ENCODE measurements around the gene PEAK1. TPM values are rescaled to one million over a fixed set of nuclear protein-coding genes. Genes with fewer than 3 reads are reported as not detected.

The PEAK1 gene
- total RNA-seq, 1 experiment from 2014 or later = 58.7 TPM

DNA sequence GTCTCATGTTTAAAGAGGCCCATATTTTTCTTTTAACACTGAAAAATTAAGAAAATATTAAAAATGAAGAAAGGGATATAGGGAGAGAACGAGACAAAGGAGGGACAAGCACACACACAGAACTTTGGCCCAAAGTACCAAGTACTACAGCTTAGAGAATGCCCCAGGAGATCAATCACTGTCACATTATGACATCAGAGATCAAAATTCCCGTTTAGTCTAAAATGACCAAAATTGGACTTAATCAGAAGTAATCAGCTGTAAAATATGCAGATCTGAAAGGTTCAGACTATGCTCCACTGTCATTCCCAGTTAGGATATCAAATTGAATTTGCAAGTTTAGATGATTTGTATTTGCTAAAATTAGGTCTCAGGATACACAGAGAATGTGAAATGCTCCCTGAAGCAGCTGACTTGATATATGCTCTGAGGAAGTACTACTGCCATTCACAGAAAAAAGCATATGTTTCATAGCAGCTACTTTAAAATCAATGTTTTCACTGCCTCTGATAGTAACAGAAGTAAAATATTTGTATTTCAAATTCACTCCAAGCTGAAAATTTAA lies 123.0 kb downstream of the PEAK1 start:
- POLR2A ChIA-PET = no interaction called here
- TF ChIP-seq CTCF (IDR thresholded peaks at IDR 0.05) (no peak), TCF7L2 (IDR thresholded peaks at IDR 0.05; ENCODE audit: low read depth, low read length) (no peak), POLR2AphosphoS5 (IDR thresholded peaks at IDR 0.05; ENCODE audit: low read depth, low read length) (no peak), SIN3A (IDR thresholded peaks at IDR 0.05; ENCODE audit: borderline replicate concordance, insufficient read depth, low read depth, low read length) (no peak), REST (IDR thresholded peaks at IDR 0.05; ENCODE audit: insufficient read depth in 1 of 2, low read depth in 2 of 2, low read length in 1 of 2) (no peak)
- no peaks in the 10 kb centered on the region for H3K9me3 ChIP-seq (ENCODE audit: control insufficient read depth, insufficient read depth, low read depth, low read length)
- BruUV-seq (replicated peaks) = no TSS peak
- H3K4me3 ChIP-seq (ENCODE audit: low read depth in 2 of 2, low read length in 2 of 2) = no peak overlapping the region
- DNase-seq (ENCODE audit: low read depth, low spot score) (no peak), ATAC-seq (no peak)
- no peaks in the 10 kb centered on the region for H3K4me1 ChIP-seq (ENCODE audit: control insufficient read depth, insufficient read depth, low read length)
- no peak overlapping the region for H3K27ac ChIP-seq (ENCODE audit: low read length)
- no peaks in the 10 kb centered on the region for H3K27me3 ChIP-seq (ENCODE audit: control insufficient read depth, insufficient read depth, low read length)
- in situ Hi-C loops (cut with HindIII; ENCODE audit: low pct_unique_long_range_greater_than_20kb, low sequenced_read_pairs) = no loop called here
- CTCF ChIA-PET = interaction anchor here (0.6 to 0.9 kb wide), 2 partner anchors 195 to 246 kb away, joined by 3 to 5 read pairs; no protein-coding TSS in a partner anchor
- intact Hi-C loops (cut with micrococcal nuclease; ENCODE audit: unreplicated experiment) = no loop called here
- no peaks in the 10 kb centered on the region for H3K36me3 ChIP-seq (ENCODE audit: control insufficient read depth, insufficient read depth, low read length)

DNA sequence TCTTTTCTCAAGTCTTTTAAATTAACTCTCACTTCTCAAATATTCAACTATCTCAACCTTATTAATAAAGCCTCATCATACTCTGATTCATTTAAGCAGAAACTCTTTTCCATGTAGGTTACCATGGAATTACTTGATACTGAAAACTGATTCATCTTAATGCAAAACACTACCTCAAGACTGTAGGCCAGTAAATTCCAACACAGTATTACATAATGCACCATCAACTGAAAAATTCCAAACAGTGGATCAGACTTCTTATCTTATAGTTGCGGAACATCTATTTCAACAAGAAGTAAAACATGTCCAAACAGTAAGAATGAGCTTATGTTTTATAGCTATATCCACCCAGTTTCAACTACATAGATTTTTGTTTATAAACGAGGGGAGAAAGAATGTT lies 124.5 kb downstream of the PEAK1 start:
- TF ChIP-seq TCF7L2 (IDR thresholded peaks at IDR 0.05; ENCODE audit: low read depth, low read length) = no peak
- TF ChIP-seq CTCF (IDR thresholded peaks at IDR 0.05) = no peak
- TF ChIP-seq REST (IDR thresholded peaks at IDR 0.05; ENCODE audit: insufficient read depth in 1 of 2, low read depth in 2 of 2, low read length in 1 of 2) = no peak
- TF ChIP-seq POLR2AphosphoS5 (IDR thresholded peaks at IDR 0.05; ENCODE audit: low read depth, low read length) = no peak
- no peak for TF ChIP-seq SIN3A (IDR thresholded peaks at IDR 0.05; ENCODE audit: borderline replicate concordance, insufficient read depth, low read depth, low read length)
- no peaks in the 10 kb centered on the region for H3K4me1 ChIP-seq (ENCODE audit: control insufficient read depth, insufficient read depth, low read length)
- intact Hi-C loops (cut with micrococcal nuclease; ENCODE audit: unreplicated experiment) = no loop called here
- ChIA-PET CTCF (no interaction called here), POLR2A (no interaction called here)
- BruUV-seq (replicated peaks) = no TSS peak
- ATAC-seq (no peak), DNase-seq (ENCODE audit: low read depth, low spot score) (no peak)
- H3K27me3 ChIP-seq (ENCODE audit: control insufficient read depth, insufficient read depth, low read length) = no peaks in the 10 kb centered on the region
- in situ Hi-C loops (cut with HindIII; ENCODE audit: low pct_unique_long_range_greater_than_20kb, low sequenced_read_pairs) = no loop called here
- H3K9me3 ChIP-seq (ENCODE audit: control insufficient read depth, insufficient read depth, low read depth, low read length) = no peaks in the 10 kb centered on the region
- no peaks in the 10 kb centered on the region for H3K36me3 ChIP-seq (ENCODE audit: control insufficient read depth, insufficient read depth, low read length)
- no peak overlapping the region for H3K4me3 ChIP-seq (ENCODE audit: low read depth in 2 of 2, low read length in 2 of 2)
- no peak overlapping the region for H3K27ac ChIP-seq (ENCODE audit: low read length)
